Astrocyte of the cerebellum (primary cell): Measurements from ENCODE around the gene GSDMA.
A peak's percentile ranks its signal among the peaks of the same experiment; 100 is the strongest.

Source experiments
- DNase-seq: peaks from one replicate; pipeline ENCODE4 v3.0.0-alpha.2; 2011; ENCODE audit warnings: low read depth
- H3K4me3 ChIP-seq: 2 replicates; pipeline ENCODE4 v1.5.1; 2011; ENCODE audit warnings: mild to moderate bottlenecking, low read depth, low read length, moderate library complexity
- CTCF ChIP-seq: IDR thresholded peaks from 2 replicates; pipeline ENCODE4 v1.5.1; 2012; ENCODE audit warnings: low read length, low read depth, moderate library complexity, mild to moderate bottlenecking; ENCODE audit errors: missing control alignments
- in situ Hi-C: cut with HindIII; loops from 2 replicates; pipeline ENCODE4 v1.10.0; 2017; ENCODE audit warnings: low sequenced_read_pairs

Gene GSDMA

GRCh38 chr17:39921323-39921722, 41.5 kb upstream of the GSDMA start:
- H3K4me3 ChIP-seq: no peak overlapping the region
- in situ Hi-C loops: no loop called here
- no peak for DNase-seq
- TF ChIP-seq CTCF: no peak

- no peak overlapping the region for H3K4me3 ChIP-seq
- in situ Hi-C loops: no loop called here
- no peak for TF ChIP-seq CTCF
- no peak for DNase-seq
Observed at GRCh38 chr17:39922006-39922405, 40.8 kb upstream of the GSDMA start.

- TF ChIP-seq CTCF: no peak
- no peak overlapping the region for H3K4me3 ChIP-seq
- no peak for DNase-seq
- in situ Hi-C loops: no loop called here
Observed at GRCh38 chr17:39923230-39923629, 39.6 kb upstream of the GSDMA start.

GRCh38 chr17:39923836-39924690, 38.7 kb upstream of the GSDMA start:
- in situ Hi-C loops: no loop called here
- DNase-seq: no peak
- peak; percentile 54 for TF ChIP-seq CTCF

GRCh38 chr17:39924691-39925055, 38.1 kb upstream of the GSDMA start:
- in situ Hi-C loops: no loop called here
- no peak overlapping the region for H3K4me3 ChIP-seq
- no peak for TF ChIP-seq CTCF
- no peak for DNase-seq

More at GRCh38 chr17:39923836-39924690, 38.7 kb upstream of the GSDMA start:
- H3K4me3 ChIP-seq: no peak overlapping the region

GRCh38 chr17:39925282-39926134, 37.3 kb upstream of the GSDMA start:
- DNase-seq: no peak
- in situ Hi-C loops: no loop called here
- no peak for TF ChIP-seq CTCF
- peak overlapping the region; percentile 78 for H3K4me3 ChIP-seq
